MV-4-11 (cell line): ENCODE data around the gene NSMCE4A.
"Not testable (repeated sequence)": the region's sequence is repeated elsewhere in the genome, so short reads cannot be mapped to it uniquely, and the experiment has no call there.

Source experiments
- DNase-seq: peaks from one replicate; lab custom pipeline; 2025; lab: John Stamatoyannopoulos, UW

The NSMCE4A gene

DNA sequence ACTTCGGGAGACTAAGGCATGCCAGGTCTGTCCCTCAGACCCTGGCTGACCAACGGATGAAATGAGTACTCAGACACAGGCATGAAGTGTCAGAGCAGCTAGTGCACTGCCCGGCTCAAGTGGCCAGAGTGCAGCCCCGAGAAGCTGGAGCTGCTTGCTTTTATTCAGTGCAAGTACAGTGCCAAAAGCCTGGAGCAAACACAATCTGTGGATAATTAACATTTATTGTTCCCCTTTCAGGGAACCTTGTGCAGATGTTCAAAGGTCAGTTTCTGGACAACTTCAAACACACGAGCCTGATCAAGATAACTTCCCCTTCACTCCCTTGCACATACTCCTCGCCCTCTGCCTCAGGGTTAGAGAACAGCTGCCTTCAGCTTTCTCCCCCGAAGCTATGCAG is 39.3 kb downstream of the NSMCE4A start:
- DNase-seq = peak; percentile 82

DNA sequence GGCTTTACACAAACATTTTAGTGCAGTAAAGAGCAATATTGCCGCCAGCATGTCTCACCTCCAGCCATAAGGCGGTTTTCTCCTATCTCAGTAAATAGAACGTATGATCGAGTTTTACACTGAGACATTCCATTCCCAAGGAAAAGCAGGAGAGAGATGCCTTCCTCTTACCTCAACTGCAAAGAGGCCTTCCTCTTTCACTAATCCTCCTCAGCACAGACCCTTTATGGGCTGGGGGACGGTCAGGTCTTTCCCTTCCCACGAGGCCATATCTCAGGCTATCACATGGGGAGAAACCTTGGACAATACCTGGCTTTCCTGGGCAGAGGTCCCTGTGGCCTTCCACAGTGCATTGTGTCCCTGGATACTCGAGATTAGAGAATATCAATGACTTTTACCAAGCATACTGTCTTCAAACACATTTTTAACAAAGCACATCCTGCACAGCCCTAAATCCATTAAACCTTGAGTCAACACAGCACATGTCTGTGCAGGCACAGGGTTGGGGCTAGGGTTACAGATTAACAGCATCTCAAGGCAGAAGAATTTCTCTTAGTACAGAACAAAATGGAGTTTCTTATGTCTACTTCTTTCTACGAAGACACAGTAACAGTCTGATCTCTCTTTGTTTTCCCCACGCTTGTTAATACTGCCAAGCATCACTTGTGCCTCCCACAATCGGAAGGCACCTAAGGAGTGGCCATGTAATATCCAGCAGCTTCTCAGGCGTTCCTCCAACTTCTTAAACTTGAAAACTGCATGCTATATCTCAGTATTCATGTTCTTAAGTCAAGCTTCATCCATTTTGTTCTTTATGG is 44.5 kb downstream of the NSMCE4A start:
- not testable (repeated sequence) for DNase-seq

DNA sequence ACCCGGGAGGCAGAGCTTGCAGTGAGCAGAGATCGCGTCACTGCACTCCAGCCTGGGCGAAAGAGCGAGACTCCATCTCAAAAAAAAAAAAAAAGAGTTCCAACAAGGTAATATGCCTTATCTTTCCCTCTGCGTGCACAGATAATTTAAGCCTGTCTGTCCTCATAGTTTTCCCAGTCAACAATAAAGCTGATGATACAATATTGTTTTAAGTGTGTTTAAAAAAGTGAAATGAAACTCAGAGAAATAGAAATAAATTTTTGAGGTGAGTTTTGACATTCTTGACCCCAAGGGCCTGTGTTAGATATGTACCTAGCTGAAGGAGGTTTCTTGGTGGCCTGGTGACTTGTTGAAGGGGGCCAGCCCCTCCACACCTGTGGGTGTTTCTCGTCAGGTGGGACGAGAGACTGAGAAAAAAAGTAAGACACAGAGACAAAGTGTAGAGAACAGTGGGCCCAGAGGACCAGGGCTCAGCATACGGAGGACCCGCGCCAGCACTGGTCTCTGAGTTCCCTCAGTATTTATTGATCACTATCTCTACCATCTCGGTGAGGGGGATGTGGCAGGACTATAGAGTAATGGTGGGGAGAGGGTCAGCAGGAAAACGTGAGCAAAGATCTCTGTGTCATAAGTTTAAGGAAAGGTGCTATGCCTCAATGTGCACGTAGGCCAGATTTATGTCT is 45.3 kb downstream of the NSMCE4A start:
- not testable (repeated sequence) for DNase-seq

DNA sequence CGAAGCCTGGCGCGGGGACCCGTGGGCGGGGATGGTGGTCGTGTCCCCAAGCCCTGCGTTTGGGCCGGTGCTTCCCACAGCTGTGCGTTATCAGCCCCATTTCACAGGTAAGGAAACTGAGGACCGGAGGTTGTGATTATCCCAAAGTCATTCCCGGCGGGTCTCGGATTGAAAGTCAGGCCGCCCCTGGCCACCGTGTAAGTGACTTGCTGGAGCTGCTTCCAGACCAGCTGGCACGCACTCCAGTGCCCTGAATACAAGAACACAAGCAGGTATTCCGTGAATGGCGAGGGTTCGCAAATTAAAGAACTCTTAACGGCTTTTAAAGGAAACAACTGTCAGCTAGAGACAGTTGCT is 46.5 kb downstream of the NSMCE4A start:
- no peak for DNase-seq

DNA sequence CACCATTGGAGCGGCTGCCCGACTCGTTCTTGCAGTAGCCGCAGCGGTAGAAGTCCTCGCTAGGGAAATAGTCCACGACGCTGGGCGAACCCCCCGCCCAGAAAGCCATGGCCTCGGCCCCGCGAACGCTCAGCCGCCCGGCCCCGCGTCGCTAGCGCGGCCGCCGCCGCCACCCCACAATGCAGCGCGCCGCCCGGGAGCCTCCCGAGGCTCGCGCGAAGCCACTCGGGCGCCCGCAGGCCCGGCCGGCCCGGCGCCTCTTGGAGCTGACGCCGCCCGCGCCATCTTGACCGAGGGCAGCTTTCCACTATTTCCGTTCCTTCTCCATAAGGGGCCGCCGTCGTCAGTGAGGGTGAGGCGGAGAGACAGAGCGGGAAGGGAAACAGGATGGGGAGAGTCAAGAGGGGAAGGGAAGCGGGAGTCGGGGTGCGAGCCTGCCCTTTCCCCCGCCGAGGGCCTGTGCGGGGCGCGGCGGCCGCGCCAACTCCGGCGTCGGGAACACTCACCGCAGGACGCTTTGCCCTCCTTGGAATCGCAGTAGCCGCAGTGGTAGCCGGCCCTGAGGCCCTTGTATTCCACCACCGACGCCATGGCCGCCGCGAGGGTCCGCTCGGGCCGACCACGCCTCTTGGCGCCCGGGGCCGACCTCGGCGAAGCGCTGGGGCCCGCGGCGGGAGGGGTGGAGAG is 47.0 kb downstream of the NSMCE4A start, which contains the start of gene ATE1:
Gene ATE1 (minus strand): TSS at position 191 of the 687 bp plus-strand sequence. CDS start 82 bp downstream, at position 109.
- peak; percentile 81 for DNase-seq

DNA sequence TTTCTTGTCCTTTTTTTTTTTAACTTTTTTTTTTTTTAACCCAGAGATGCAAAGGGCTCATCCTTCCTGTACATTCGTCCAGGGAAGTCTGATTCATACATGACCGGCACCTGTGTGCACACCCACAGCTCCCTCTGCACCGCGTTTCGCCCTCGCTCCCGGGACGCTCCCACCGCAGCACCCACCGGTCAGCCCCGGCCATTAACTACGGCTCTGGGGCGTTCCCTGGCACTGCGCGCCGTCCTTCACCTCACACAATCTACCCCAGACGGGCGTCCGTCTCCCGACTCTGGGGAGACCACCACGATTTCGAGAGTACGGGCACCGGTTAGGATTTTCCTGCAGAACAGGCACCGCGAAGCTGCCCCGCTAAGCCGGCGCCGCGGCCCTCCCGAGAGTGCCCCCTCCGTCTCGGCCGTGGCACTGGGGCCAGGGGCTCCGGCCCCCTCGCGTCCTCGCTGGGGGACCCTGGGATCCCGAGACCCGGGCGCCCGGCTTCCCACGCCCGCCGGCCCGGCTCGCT is 47.6 kb downstream of the NSMCE4A start:
- DNase-seq = peak; percentile 11

DNA sequence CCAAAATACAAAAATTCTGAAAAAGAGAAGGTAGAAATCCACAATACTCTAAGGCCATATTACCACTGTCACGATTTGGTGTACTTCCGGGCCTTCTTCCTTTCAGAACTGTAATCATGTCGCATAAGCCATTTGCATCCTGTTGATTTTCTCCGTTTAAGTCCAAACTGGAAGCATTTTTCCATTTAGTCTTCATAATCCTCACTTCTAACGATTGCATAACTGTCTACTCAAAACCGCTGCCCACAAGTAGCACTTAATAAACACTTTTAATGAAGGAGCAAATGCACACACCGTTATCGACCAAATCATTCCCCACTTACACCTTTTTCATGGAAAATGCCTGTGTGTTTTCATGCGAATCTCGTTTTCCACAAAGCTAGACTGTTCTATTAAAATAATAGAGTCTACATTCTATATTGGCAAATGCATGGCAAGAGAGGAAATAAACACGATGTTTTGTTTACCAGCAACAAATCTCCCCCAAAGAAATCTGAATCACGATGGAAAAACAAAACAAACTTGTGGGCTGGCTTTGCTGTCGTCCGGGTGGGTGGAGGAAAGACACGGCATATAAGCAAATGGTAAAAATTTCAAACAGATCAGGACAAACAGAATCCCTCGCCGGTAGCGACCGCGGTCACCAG is 48.2 kb downstream of the NSMCE4A start:
- no peak for DNase-seq

DNA sequence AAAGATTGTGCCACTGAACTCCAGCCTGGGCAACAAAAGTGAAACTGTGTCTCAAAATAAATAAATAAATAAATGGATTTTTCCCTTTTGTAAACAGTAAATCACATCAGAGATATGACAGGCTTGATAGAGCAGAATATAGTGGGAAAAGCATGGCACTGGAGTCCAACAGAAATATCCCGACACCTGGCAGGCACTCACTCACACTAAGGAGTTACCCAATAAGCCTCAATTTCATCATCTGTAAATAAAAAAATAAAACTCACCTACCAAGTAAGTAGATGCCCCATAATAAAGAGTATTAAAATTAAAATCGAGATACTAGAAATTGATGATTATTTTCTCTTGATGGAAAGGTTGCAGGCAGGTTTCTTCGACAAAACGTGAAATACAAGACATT is 48.9 kb downstream of the NSMCE4A start:
- no peak for DNase-seq

DNA sequence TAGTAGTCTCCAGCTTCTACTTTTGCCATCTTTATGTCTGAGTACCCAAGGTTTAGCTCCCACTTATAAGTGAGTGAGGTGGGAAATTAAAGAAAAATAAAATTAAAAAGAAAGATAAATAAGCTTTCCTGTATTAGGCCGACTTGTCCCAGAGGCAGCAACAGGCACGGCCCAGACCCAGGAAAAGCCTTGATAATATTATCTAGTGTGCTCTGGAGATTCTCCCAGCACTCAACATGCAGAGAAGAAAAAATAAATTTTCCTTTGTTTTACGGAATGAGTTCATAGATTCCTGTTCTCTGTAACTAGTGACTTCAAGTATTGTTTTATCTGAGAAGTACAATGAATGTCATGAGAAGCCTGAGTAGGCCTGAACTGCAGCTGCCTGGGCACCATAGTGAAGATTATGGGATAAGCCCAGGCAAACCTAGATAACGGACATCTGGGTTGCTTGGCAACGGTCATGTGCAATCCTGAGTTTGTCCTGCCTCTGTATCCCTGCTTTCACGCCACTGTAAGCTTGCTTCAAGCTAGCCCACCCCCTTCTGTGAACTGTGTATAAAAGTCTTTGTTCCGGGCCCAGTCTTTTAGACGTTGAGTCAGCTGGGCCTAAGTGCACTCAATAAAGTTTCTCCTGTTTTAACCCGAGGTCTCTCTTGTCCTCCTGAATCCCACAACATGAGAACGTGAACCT is 53.6 kb downstream of the NSMCE4A start:
- DNase-seq = no peak

DNA sequence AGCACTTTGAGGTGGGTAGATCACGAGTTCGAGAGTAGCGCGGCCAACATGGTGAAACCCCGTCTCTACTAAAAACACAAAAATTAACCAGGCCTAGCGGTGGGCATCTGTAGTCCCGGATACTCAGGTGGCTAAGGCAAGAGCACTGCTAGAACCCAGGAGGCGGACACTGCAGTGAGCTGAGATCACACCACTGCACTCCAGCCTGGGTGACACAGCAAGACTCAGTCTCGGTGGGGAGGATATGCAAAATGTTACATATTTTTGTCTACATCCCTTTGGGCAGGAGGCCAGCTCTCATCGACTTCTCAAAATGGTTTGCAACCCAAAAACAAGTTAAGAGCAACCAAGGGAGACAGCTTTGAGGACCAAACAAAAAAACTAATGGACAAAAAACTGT is 55.4 kb downstream of the NSMCE4A start:
- no peak for DNase-seq

DNA sequence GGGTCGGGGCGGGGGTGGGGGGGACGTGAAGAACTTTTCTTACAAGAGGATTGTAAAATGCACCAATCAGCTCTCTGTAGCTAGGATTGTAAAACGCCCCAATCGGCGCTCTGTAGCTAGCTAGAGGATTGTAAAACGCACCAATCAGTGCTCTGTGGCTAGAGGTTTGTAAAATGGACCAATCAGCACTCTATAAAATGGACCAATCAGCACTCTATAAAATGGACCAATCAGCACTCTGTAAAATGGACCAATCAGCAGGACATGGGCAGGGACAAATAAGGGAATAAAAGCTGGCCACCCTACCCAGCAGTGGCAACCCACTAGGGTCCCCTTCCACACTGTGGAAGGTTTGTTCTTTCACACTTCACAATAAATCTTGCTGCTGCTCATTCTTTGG is 56.2 kb downstream of the NSMCE4A start:
- not testable (repeated sequence) for DNase-seq

DNA sequence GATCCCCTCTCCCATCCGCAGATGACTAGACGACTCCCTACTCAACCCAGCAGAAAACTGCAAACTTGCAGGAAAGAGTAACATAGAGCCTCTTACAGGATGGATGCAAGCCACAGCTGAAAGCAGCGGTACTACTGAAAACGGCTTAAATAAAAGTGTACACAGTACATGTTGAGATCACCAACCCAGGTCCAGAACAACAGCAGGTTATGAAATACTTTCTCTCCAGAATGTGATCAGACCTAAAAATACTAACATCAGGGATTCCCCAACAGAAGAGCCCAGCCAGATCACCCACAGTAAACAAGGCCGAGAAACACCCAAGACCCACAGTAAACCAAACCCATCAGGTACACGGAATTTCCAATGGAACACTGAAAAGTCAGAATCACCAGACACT is 60.4 kb downstream of the NSMCE4A start:
- no peak for DNase-seq

DNA sequence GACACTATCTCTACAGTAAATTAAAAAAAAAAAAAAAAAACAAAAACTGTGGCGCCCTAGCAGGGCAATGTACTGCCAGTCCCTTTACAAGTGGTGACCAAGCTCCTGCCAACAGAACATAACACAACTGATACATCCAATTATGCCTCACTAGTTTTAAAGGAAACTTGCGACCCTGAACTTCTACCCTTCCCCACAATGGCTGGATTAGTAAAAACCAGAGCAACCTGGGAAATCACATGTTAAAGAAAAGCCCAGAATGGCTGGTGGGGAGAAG is 63.7 kb downstream of the NSMCE4A start:
- DNase-seq = no peak

DNA sequence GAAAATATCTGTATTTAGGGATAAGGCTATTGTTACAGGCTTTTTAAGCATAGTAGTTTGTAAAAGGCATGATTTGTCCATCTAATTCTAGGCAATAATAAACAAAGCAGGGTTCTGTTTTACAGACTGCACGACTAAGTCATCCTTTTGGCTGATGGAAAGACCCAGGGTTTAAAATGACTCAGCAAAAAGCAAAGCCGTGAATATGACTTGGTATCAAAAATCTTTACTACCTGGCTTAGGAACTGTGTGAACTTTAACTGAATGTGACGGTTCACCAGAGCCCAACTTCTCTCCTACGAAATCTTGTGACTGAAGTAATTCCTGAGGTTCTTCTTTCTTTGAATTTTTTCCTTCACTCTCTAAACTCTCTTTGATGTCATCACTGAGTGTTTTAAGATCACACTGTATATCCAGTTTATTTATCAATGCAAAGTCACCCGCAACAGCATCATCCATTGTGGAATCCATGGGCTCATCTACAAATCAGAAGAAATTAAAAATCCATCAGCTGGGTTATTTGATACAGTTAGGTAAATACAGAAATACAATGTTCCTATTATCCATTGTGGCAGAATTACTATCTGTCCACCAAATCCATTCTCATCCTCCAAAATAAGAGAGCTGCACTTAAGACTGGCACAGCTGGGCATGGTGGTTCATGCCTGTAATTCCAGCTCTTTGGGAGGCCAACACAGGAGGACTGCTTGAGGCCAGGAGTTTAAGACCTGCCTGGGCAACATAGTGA is 64.2 kb downstream of the NSMCE4A start:
- DNase-seq = no peak
